SK-N-SH (cell line): ENCODE measurements around the gene IFT20. TPM values are rescaled to one million over a fixed set of nuclear protein-coding genes. Genes with fewer than 3 reads are reported as not detected.

Source experiments
- CTCF ChIA-PET: fragments of 300-600, 350-600 bp; formaldehyde crosslinking; extraction: SDS; loops from one replicate; lab custom pipeline; 2021; lab: Yijun Ruan, JAX
- POLR2A ChIA-PET: fragments of 350-600 bp; sonication (Branson Sonifier 250); formaldehyde crosslinking; extraction: SDS; loops from one replicate; lab custom pipeline; 2020; ENCODE audit warnings: antibody characterized with exemption, inconsistent platforms; lab: Yijun Ruan, JAX
- DNase-seq: peaks from one replicate; pipeline ENCODE4 v3.0.0; 2012
- H2AFZ ChIP-seq: fragments of 200-600 bp; sonication (generic); 2 replicates; pipeline ENCODE4 v1.8.1; 2016; ENCODE audit warnings: antibody characterized with exemption, mild to moderate bottlenecking, low read depth
- H3F3A ChIP-seq: fragments of 200-600 bp; sonication (generic); replicated peaks from 2 replicates; pipeline ENCODE3; 2016; ENCODE audit warnings: antibody characterized with exemption, mild to moderate bottlenecking; ENCODE audit not compliant: insufficient read depth
- H3K27ac ChIP-seq, 2 experiments: fragments of 200-500 bp in 1 of 2; fragments of 200-600 bp in 1 of 2; sonication (Bioruptor generic) in 1 of 2; sonication (generic), shearing (Covaris generic) in 1 of 2; 2 replicates each; pipeline versions ENCODE4 v1.5.1 to v1.6.1; 2014 to 2016; ENCODE audit warnings: low read depth in 2 of 2, inconsistent platforms in 1 of 2, low read length in 1 of 2, mild to moderate bottlenecking in 1 of 2, mixed read lengths in 1 of 2
- H3K27me3 ChIP-seq: fragments of 200-600 bp; sonication (generic), shearing (Covaris generic); 2 replicates; pipeline ENCODE4 v1.6.1; 2016; ENCODE audit warnings: mixed run types; ENCODE audit not compliant: insufficient read depth
- H3K36me3 ChIP-seq, 2 experiments: fragments of 200-500 bp in 1 of 2; fragments of 200-600 bp in 1 of 2; sonication (Bioruptor generic) in 1 of 2; sonication (generic) in 1 of 2; replicated peaks in 1 of 2; 2 replicates each; pipeline versions ENCODE3 to v1.5.1; 2014 to 2016; ENCODE audit warnings: low read length in 1 of 2, mild to moderate bottlenecking in 1 of 2; ENCODE audit not compliant: insufficient read depth in 2 of 2, control insufficient read depth in 1 of 2
- H3K4me1 ChIP-seq, 2 experiments: fragments of 200-500 bp in 1 of 2; fragments of 200-600 bp in 1 of 2; sonication (Bioruptor generic) in 1 of 2; sonication (generic), shearing (Covaris generic) in 1 of 2; 2 replicates each; pipeline versions ENCODE4 v1.5.1 to v1.6.1; 2014 to 2016; ENCODE audit warnings: low read depth in 1 of 2, low read length in 1 of 2, mixed run types in 1 of 2; ENCODE audit not compliant: insufficient read depth in 2 of 2, control insufficient read depth in 1 of 2
- H3K4me2 ChIP-seq: fragments of 200-600 bp; sonication (generic), shearing (Covaris generic); 2 replicates; pipeline ENCODE4 v1.6.1; 2017; ENCODE audit warnings: mixed run types
- H3K4me3 ChIP-seq, 2 experiments: fragments of 200-500 bp in 1 of 2; fragments of 200-600 bp in 1 of 2; sonication (Bioruptor generic) in 1 of 2; sonication (generic), shearing (Covaris generic) in 1 of 2; 2 replicates each; pipeline versions ENCODE4 v1.5.1 to v1.8.1; 2014 to 2016; ENCODE audit warnings: low read depth in 2 of 2, inconsistent platforms in 1 of 2, low read length in 1 of 2, mild to moderate bottlenecking in 1 of 2, mixed read lengths in 1 of 2, moderate library complexity in 1 of 2
- H3K79me2 ChIP-seq: fragments of 200-600 bp; sonication (generic); 2 replicates; pipeline ENCODE4 v1.8.1; 2017; ENCODE audit warnings: mild to moderate bottlenecking; ENCODE audit not compliant: insufficient read depth
- H3K9ac ChIP-seq: fragments of 200-600 bp; sonication (generic); 2 replicates; pipeline ENCODE4 v1.6.1; 2017; ENCODE audit warnings: mixed run types
- H3K9me2 ChIP-seq: fragments of 200-600 bp; sonication (generic); 2 replicates; pipeline ENCODE4 v1.6.1; 2017; ENCODE audit warnings: mixed run types
- H3K9me3 ChIP-seq: fragments of 200-600 bp; sonication (generic); 2 replicates; pipeline ENCODE4 v1.6.1; 2017; ENCODE audit warnings: mixed run types, mild to moderate bottlenecking, moderate library complexity
- H4K20me1 ChIP-seq: fragments of 200-600 bp; sonication (generic); 2 replicates; pipeline ENCODE4 v1.6.1; 2017; ENCODE audit warnings: mild to moderate bottlenecking, mixed run types; ENCODE audit not compliant: insufficient read depth
- ELF1 ChIP-seq: IDR thresholded peaks from 2 replicates; pipeline ENCODE4 v1.4.0; 2012
- FOXJ3 ChIP-seq: sonication (generic); formaldehyde crosslinking; IDR thresholded peaks from 2 replicates; pipeline ENCODE4 v1.5.1; 2020; ENCODE audit warnings: mild to moderate bottlenecking, missing genetic modification reagents
- GABPA ChIP-seq: IDR thresholded peaks from 2 replicates; pipeline ENCODE4 v1.4.0; 2012; ENCODE audit warnings: low read depth, mild to moderate bottlenecking
- MAX ChIP-seq: IDR thresholded peaks from 2 replicates; pipeline ENCODE4 v1.4.0; 2012; ENCODE audit warnings: low read depth
- PBX3 ChIP-seq: IDR thresholded peaks from 2 replicates; pipeline ENCODE4; 2012
- RXRA ChIP-seq: IDR thresholded peaks from 2 replicates; pipeline ENCODE4 v1.4.0; 2012; ENCODE audit warnings: low read depth, mild to moderate bottlenecking, borderline replicate concordance
- SMC3 ChIP-seq: IDR thresholded peaks from 2 replicates; pipeline ENCODE4 v1.6.1; 2012; ENCODE audit warnings: low read depth, low read length, improper control_type of control experiment
- WGBS: methylation state at CpG from one replicate; pipeline ENCODE4 v1.1.6; 2017; ENCODE audit warnings: low lambda C conversion rate; 5-methylcytosine and 5-hydroxymethylcytosine counted together
- polyA plus RNA-seq, 3 experiments: library from polyadenylated mRNA; depleted of rRNA; stranded (reverse); fragments of >200 nt; gene quantifications; 2 replicates each; pipeline ENCODE4 v1.2.3, GENCODE V29; 2012
- TF ChIP-seq, protein P1 (sequence below): IDR thresholded peaks from 2 replicates; pipeline ENCODE4 v1.6.1; 2012; ENCODE audit warnings: mild to moderate bottlenecking, low read depth, low read length, moderate library complexity

IFT20 gene
- polyA plus RNA-seq, 1 of the 3 experiments (the other 2 are of a cell fraction): 75.6 TPM

DNA sequence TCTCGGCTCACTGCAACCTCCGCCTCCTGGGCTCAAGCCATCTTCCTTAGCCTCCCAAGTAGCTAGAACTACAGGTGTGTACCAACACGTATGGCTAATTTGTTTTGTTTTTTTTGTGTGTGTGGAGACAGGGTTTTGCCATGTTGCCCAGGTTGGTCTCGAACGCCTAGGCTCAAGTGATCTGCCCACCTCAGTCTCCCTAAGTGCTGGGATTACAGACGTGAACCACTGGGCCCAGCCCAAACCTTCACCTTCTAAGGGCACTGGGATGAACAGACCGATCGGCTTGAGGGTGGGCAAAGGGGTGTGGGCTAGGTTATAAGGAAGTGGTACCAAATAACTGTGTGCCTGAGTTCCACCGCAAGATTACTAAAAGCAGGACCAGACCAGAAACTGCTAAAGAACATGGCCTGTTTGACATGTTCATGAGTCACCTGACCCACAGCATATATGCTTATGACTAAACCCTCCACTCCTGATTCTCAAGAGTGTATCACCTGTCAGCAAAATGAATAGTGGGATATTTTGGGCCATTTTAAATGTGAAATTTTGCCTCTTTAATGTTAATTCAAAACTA, 8.2 kb downstream of the IFT20 start:
- Histone ChIP-seq H3K36me3 (peaks cover 25 to 49% of the 10 kb centered on the region in 2 experiments), H3K79me2 (peaks cover 19% of the 10 kb centered on the region), H4K20me1 (no peaks in the 10 kb centered on the region), H3K9ac (no peak overlapping the region), H3F3A (peaks cover 4% of the 10 kb centered on the region), H3K9me3 (no peaks in the 10 kb centered on the region), H3K4me3 (no peak overlapping the region), H3K9me2 (no peaks in the 10 kb centered on the region), H3K27ac (no peak overlapping the region), H3K27me3 (no peaks in the 10 kb centered on the region), H3K4me1 (peaks cover 0 to 2% of the 10 kb centered on the region in 2 experiments; a peak in 1 of 4 replicates), H3K4me2 (no peak overlapping the region), H2AFZ (no peak overlapping the region)
- CTCF ChIA-PET: no interaction called here
- TF ChIP-seq, protein P1, sequence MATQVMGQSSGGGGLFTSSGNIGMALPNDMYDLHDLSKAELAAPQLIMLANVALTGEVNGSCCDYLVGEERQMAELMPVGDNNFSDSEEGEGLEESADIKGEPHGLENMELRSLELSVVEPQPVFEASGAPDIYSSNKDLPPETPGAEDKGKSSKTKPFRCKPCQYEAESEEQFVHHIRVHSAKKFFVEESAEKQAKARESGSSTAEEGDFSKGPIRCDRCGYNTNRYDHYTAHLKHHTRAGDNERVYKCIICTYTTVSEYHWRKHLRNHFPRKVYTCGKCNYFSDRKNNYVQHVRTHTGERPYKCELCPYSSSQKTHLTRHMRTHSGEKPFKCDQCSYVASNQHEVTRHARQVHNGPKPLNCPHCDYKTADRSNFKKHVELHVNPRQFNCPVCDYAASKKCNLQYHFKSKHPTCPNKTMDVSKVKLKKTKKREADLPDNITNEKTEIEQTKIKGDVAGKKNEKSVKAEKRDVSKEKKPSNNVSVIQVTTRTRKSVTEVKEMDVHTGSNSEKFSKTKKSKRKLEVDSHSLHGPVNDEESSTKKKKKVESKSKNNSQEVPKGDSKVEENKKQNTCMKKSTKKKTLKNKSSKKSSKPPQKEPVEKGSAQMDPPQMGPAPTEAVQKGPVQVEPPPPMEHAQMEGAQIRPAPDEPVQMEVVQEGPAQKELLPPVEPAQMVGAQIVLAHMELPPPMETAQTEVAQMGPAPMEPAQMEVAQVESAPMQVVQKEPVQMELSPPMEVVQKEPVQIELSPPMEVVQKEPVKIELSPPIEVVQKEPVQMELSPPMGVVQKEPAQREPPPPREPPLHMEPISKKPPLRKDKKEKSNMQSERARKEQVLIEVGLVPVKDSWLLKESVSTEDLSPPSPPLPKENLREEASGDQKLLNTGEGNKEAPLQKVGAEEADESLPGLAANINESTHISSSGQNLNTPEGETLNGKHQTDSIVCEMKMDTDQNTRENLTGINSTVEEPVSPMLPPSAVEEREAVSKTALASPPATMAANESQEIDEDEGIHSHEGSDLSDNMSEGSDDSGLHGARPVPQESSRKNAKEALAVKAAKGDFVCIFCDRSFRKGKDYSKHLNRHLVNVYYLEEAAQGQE: no peak
- TF ChIP-seq MAX (no peak), PBX3 (no peak), ELF1 (no peak), GABPA (no peak), FOXJ3 (no peak)
- DNase-seq: no peak
- POLR2A ChIA-PET: no interaction called here
- WGBS: 93% methylated on average over 9 of the region's 9 CpGs

GRCh38 chr17:28326114-28326513, 9.2 kb downstream of the IFT20 start:
- H3K9me3 ChIP-seq: no peaks in the 10 kb centered on the region
- peaks cover 4% of the 10 kb centered on the region for H3F3A ChIP-seq
- H4K20me1 ChIP-seq: no peaks in the 10 kb centered on the region
- DNase-seq: no peak
- no peak overlapping the region for H3K4me3 ChIP-seq
- no peak for TF ChIP-seq SMC3
- no peak for TF ChIP-seq RXRA
- H3K9ac ChIP-seq: no peak overlapping the region
- H2AFZ ChIP-seq: no peak overlapping the region
- no peak overlapping the region for H3K27ac ChIP-seq
- 93% methylated on average over 7 of the region's 7 CpGs for WGBS
- peaks cover 0 to 2% of the 10 kb centered on the region in 2 experiments; a peak in 1 of 4 replicates for H3K4me1 ChIP-seq
- no peaks in the 10 kb centered on the region for H3K27me3 ChIP-seq
- ChIA-PET CTCF (interaction anchor here (0.7 to 1.9 kb wide), 4 partner anchors 9 to 521 kb away, joined by 3 to 6 read pairs (median 4); partner anchors contain the start of genes IFT20 and TNFAIP1), POLR2A (no interaction called here)
- peaks cover 25 to 39% of the 10 kb centered on the region in 2 experiments for H3K36me3 ChIP-seq
- H3K4me2 ChIP-seq: no peak overlapping the region
- no peaks in the 10 kb centered on the region for H3K9me2 ChIP-seq
- H3K79me2 ChIP-seq: peaks cover 10% of the 10 kb centered on the region; the same call in 1 of the 2 replicates
